Immature natural killer cell (primary cell): ENCODE measurements around the gene MX2. TPM values are rescaled to one million over a fixed set of nuclear protein-coding genes. Genes with fewer than 3 reads are reported as not detected.
A peak's percentile ranks its signal among the peaks of the same experiment; 100 is the strongest.
"Not testable (repeated sequence)": the region's sequence is repeated elsewhere in the genome, so short reads cannot be mapped to it uniquely, and the experiment has no call there.

Experiments
- DNase-seq, 3 donors: peaks; one replicate each; pipeline ENCODE4 v3.0.0; 2022; ENCODE audit warnings: mixed read lengths in 1 of 3
- H3K27ac Mint-ChIP-seq, 6 donors: one replicate each; pipeline ENCODE4 v1.8.0; 2020; ENCODE audit warnings: mixed read lengths in 6 of 6, mild to moderate bottlenecking in 5 of 6, inconsistent platforms in 4 of 6, moderate library complexity in 3 of 6
- H3K27me3 Mint-ChIP-seq, 3 donors: one replicate each; pipeline ENCODE4 v1.8.0; 2020 to 2021; ENCODE audit warnings: low read depth in 3 of 3, mild to moderate bottlenecking in 3 of 3, mixed read lengths in 3 of 3, moderate library complexity in 3 of 3, inconsistent platforms in 1 of 3
- H3K36me3 Mint-ChIP-seq, 3 donors: one replicate each; pipeline ENCODE4 v1.8.0; 2020; ENCODE audit warnings: mixed read lengths in 3 of 3, inconsistent platforms in 2 of 3, mild to moderate bottlenecking in 2 of 3
- H3K4me1 Mint-ChIP-seq, 2 donors: one replicate each; pipeline ENCODE4 v1.8.0; 2020; ENCODE audit warnings: inconsistent platforms in 2 of 2, mild to moderate bottlenecking in 2 of 2, mixed read lengths in 2 of 2, moderate library complexity in 1 of 2
- H3K4me3 Mint-ChIP-seq, 5 donors: one replicate each; pipeline ENCODE4 v1.8.0; 2020; ENCODE audit warnings: mild to moderate bottlenecking in 5 of 5, mixed read lengths in 5 of 5, inconsistent platforms in 3 of 5, moderate library complexity in 3 of 5
- H3K9me3 Mint-ChIP-seq, 6 donors: one replicate each; pipeline ENCODE4 v1.8.0; 2020; ENCODE audit warnings: mild to moderate bottlenecking in 6 of 6, mixed read lengths in 6 of 6, inconsistent platforms in 4 of 6, moderate library complexity in 3 of 6
- polyA plus RNA-seq, 3 donors: library from polyadenylated mRNA; unstranded; fragments of 300-500 nt; fragmentation: Illumina TruSeq; gene quantifications; one replicate each; pipeline ENCODE4 v1.2.3, GENCODE V29; 2021

Gene MX2
- polyA plus RNA-seq, result 10 to 100 TPM in 2 of 3 donors, 1 to 10 TPM in 1; 4.0 to 24.2 (median 11.1) TPM

DNA sequence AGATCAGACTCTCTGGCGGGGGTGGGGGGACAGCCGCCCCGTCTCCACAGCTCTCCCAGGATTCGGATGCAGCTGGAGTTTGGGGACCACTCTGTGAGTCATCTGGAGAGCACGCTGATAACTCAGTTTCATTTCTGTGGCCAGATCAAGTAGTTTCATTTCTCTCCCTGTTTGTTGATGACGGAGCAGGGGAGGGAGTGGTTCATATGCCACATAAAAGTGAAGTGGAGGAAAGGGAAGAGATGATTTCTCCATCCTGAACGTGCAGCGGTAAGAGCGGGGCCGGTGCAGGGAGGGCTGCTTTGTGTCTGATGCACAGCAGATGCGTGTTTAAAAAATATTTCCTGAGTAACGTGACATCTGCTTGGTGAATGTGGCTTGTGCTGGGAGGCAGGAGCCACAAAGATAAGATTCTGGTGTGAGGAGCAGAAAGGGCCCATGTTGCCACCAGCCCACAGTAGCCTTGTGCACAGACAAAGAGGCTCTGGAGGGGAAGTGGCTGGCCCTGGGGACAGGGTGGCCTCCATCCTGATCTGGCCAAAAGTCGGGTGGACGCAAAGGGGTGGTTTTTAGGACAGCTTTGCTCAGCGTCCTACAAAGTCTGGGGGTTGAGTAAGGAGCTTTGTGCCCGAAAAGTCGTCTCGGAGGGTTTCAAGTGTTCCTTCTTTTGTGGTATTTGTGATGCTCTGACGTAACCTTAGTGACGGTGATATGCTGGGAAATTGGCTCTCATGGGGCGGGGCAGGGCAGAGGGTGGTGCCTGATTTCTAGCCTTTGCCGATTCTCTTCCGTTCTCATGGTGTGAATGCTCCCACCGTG lies at the start of gene MX2:
MX2 (plus strand) TSS at position 242 of the 819 bp plus-strand sequence. CDS start 14,880 bp downstream, outside the sequence.
- Mint-ChIP-seq H3K4me1 (peaks cover 25 to 36% of the 10 kb centered on the region in 2 donors), H3K4me3 (peak within 1 kb of the TSS; percentile 86 to 95 (median 93)), H3K27me3 (peaks cover 7 to 16% (median 15%) of the 10 kb centered on the region in 3 donors), H3K36me3 (peaks cover 5 to 18% (median 16%) of the 10 kb centered on the region in 3 donors), H3K9me3 (peaks cover 0 to 2% (median 0%) of the 10 kb centered on the region in 6 donors), H3K27ac (peak within 1 kb of the TSS; percentile 94 to 99 (median 96))
- DNase-seq, result peak; percentile 72 to 79 (median 79)

DNA sequence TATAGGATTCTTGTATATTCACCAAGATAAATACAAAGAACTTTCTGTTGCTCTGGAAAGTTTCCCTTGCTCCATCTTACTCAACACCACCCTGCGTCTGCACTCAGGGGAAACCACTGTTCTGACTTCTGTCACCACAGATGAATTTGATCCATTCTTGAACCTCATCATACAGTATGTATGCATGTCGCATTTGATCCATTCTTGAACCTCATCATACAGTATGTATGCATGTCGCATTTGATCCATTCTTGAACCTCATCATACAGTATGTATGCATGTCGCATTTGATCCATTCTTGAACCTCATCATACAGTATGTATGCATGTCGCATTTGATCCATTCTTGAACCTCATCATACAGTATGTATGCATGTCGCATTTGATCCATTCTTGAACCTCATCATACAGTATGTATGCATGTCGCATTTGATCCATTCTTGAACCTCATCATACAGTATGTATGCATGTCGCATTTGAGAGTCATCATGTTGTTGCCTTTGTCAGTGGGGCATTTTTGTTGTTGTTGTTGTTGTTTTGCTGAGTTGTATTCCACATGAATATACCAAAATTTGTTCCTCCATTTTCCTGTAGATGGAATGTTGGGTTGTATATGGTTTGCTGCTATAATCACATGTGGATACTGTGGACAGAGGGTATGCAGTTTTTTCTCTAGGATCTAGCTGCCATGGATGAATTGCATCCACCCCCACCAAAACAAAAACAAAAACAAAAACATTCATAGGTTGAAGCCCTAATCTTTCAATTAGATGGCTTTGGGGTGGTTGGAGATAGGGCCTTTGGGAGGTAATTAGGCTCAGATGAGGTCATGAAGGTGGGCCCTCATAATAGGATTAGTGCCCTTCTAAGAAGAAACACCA lies 48.3 kb upstream of the MX2 start:
- H3K27ac Mint-ChIP-seq, H3K4me3 Mint-ChIP-seq, H3K4me1 Mint-ChIP-seq, H3K9me3 Mint-ChIP-seq, DNase-seq, H3K36me3 Mint-ChIP-seq: not testable (repeated sequence)
- peaks cover 6 to 17% (median 13%) of the 10 kb centered on the region in 3 donors for H3K27me3 Mint-ChIP-seq

DNA sequence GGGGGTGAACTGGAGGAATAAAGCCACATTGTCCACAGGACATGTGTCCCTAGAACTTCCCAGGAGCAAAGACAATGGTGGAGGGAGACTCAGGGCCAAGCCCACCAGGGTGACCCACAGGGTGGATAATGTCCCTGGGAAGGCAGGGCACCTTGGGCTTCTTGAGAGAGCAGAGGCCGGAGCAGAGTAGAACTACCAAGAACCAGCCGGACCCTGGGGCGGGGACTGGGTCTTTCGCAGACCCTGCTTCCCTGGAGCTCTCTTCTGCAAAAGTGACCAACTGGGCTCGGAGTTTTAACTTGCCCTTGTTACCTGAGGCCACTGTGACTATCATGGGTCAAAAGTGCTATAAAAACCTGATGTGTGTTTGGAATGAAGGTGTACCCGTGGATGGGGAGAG lies 46.1 kb upstream of the MX2 start:
- no peak for DNase-seq
- no peaks in the 10 kb centered on the region for H3K36me3 Mint-ChIP-seq
- H3K9me3 Mint-ChIP-seq, result peaks cover 0 to 6% (median 0%) of the 10 kb centered on the region in 6 donors
- H3K4me3 Mint-ChIP-seq, result no peak overlapping the region
- H3K4me1 Mint-ChIP-seq, result no peaks in the 10 kb centered on the region
- H3K27me3 Mint-ChIP-seq, result peaks cover 6 to 17% (median 16%) of the 10 kb centered on the region in 3 donors
- H3K27ac Mint-ChIP-seq, result no peak overlapping the region

GRCh38 chr21:41316200-41317062 lies 45.4 kb upstream of the MX2 start, which contains the start of gene FAM3B:
FAM3B (plus strand) TSS chr21:41316801; CDS start chr21:41316880, 79 bp downstream.
- no peak for DNase-seq
- Mint-ChIP-seq H3K4me3 (no peak within 1 kb of the TSS), H3K4me1 (no peaks in the 10 kb centered on the region), H3K9me3 (peaks cover 0 to 6% (median 0%) of the 10 kb centered on the region in 6 donors), H3K27me3 (peaks cover 6 to 17% (median 16%) of the 10 kb centered on the region in 3 donors), H3K27ac (no peak within 1 kb of the TSS), H3K36me3 (no peaks in the 10 kb centered on the region)

DNA sequence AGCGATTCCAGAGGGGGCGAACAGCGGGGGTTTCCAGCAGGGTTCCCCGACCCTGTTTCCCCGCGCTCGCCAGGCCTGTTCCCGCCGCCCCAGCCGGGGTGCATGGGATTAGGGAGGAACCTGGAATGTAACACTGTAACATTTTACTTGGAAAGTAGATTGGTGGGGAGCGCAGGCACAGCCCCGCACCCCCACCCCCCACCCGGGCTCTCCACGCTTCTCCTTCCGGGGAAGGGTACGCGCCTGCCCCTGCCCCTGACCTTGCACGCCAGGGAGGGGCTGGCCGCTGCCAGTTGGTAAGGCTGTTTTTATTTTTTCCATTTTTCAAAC lies 44.8 kb upstream of the MX2 start:
- Mint-ChIP-seq H3K27me3 (peaks cover 6 to 20% (median 18%) of the 10 kb centered on the region in 3 donors), H3K4me3 (no peak overlapping the region), H3K4me1 (no peaks in the 10 kb centered on the region), H3K27ac (no peak overlapping the region), H3K36me3 (no peaks in the 10 kb centered on the region), H3K9me3 (peaks cover 0 to 6% (median 0%) of the 10 kb centered on the region in 6 donors)
- no peak for DNase-seq

DNA sequence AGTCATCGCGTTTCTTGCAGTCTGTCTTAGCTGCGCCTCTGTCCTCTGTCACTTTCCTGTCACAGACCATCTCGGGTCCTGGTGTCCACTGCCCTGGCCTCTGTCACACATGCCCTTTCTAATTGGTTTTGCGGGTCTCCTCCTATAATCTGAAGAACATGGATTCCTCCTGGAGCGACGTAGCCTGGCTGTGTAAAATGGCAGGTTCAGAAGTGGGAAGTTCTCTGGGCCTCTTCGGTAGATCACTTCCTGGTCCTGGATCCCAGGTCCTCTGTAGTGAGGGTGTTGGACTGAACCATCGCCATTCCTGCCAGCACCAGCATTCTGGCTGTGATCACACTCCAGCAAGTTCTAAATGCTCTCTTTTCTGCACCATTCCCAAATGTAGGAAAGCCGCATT lies 44.4 kb upstream of the MX2 start:
- peaks cover 6 to 22% (median 18%) of the 10 kb centered on the region in 3 donors for H3K27me3 Mint-ChIP-seq
- peaks cover 0 to 6% (median 0%) of the 10 kb centered on the region in 6 donors for H3K9me3 Mint-ChIP-seq
- DNase-seq, result no peak
- H3K27ac Mint-ChIP-seq, result no peak overlapping the region
- no peak overlapping the region for H3K4me3 Mint-ChIP-seq
- H3K36me3 Mint-ChIP-seq, result no peaks in the 10 kb centered on the region
- no peaks in the 10 kb centered on the region for H3K4me1 Mint-ChIP-seq

GRCh38 chr21:41318218-41318617 lies 43.6 kb upstream of the MX2 start:
- Mint-ChIP-seq H3K36me3 (no peaks in the 10 kb centered on the region), H3K4me3 (no peak overlapping the region), H3K9me3 (peaks cover 0 to 6% (median 0%) of the 10 kb centered on the region in 6 donors), H3K27ac (no peak overlapping the region), H3K4me1 (no peaks in the 10 kb centered on the region), H3K27me3 (peaks cover 6 to 22% (median 18%) of the 10 kb centered on the region in 3 donors)
- DNase-seq, result no peak

DNA sequence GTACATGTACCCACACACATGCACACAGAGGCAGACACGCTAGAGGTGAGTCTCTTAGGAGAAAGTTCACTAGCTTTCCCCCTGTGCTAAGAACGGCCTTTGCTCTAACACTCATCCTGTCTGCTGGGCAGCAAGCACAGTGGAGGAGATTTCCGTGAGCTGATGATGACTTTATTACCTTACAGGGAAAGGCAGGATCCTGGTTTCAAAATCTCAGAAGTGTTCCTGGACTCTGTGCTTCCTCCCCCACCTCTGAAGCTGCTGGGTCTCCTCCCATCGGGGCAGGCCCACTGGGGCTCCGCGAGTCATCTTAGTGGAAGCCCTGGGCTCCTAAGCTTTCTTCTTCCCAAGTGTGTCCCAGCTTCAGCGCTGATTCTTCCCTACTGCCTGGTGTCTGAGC lies 42.6 kb upstream of the MX2 start:
- DNase-seq, result no peak
- H3K36me3 Mint-ChIP-seq, result no peaks in the 10 kb centered on the region
- no peak overlapping the region for H3K27ac Mint-ChIP-seq
- H3K4me1 Mint-ChIP-seq, result no peaks in the 10 kb centered on the region
- no peak overlapping the region for H3K4me3 Mint-ChIP-seq
- peaks cover 6 to 22% (median 15%) of the 10 kb centered on the region in 3 donors for H3K27me3 Mint-ChIP-seq
- H3K9me3 Mint-ChIP-seq, result peaks cover 0 to 6% (median 0%) of the 10 kb centered on the region in 6 donors

DNA sequence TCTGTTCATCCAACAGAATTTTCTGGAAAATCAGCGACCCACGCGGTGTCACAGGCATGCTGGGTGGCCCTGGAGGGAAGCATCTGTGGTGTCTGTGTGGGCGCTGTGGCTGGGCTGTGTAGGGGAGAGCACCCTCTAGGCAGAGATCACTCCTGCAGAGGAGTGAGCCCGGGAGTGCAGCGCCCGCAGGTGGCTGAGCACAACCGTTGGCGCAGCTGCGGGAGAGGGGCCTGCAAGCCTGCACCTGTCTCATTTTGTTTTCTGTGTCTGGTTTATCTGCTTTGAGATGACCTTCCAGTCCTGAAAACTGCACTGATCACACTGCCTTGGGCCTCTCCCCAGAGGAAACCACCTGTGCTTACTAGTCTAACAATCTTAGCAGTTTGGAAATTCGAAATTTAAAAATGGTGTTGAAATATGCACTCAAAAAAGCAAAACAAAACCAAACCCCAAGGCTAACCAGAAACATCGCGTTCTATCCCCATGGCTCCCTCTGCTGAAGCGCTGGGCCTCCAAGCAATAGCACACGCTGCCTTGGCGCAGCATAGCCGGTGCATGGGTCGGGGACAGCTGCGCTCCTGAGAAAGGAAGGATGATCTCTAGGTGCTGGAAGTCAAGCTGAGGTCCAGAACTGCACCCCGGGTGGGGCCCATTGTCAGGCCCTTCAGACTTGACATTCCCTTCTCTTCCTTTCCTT lies 40.5 kb upstream of the MX2 start:
- no peak for DNase-seq
- Mint-ChIP-seq H3K36me3 (no peaks in the 10 kb centered on the region), H3K9me3 (peaks cover 0 to 2% (median 0%) of the 10 kb centered on the region in 6 donors), H3K27ac (no peak overlapping the region), H3K4me3 (no peak overlapping the region), H3K4me1 (no peaks in the 10 kb centered on the region), H3K27me3 (peaks cover 4 to 10% (median 8%) of the 10 kb centered on the region in 3 donors)

GRCh38 chr21:41321908-41322495 lies 39.8 kb upstream of the MX2 start:
- Mint-ChIP-seq H3K36me3 (no peaks in the 10 kb centered on the region), H3K4me3 (no peak overlapping the region), H3K9me3 (peaks cover 0 to 2% (median 0%) of the 10 kb centered on the region in 6 donors), H3K27me3 (peaks cover 4 to 10% (median 8%) of the 10 kb centered on the region in 3 donors), H3K4me1 (no peaks in the 10 kb centered on the region), H3K27ac (no peak overlapping the region)
- no peak for DNase-seq

DNA sequence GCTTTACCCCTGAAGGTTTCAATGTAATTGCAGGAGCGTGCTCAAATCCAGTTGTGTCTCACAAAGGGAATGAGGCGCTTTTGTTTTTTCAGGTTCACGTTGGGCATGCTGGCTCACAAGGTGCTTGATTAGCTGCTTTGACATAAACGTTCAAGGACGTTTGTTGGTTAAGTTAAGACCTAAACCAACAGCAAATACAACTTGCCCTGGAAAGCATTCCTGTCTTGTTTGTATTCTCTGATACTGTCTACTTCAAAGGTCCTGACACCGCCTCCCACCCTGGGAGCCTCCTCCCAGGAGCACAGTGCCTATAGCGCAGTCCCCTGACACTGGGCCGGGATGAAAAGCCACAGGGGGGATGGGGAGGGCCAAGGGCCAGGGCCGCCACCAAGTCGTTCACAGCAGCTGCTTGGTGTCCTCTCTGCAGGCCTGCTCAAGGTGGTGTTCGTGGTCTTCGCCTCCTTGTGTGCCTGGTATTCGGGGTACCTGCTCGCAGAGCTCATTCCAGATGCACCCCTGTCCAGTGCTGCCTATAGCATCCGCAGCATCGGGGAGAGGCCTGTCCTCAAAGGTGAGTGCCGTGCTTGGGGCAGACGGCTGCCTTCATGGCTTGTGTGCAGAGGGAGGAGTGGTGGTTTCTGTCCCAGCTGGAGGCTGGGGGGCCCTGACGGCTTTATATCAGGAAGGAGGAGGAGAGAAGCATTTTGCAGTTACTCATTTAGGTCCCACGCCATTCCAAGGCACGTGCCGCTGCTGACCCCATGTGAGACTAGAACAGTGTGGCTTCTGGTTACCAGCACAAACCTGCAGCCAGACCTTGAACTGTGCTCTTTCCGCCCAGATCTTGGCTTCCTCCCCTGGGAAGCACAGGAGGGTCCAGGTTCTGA lies 39.1 kb upstream of the MX2 start:
- Mint-ChIP-seq H3K36me3 (no peaks in the 10 kb centered on the region), H3K27me3 (peaks cover 0 to 8% (median 8%) of the 10 kb centered on the region in 3 donors), H3K4me1 (no peaks in the 10 kb centered on the region), H3K4me3 (no peak overlapping the region), H3K27ac (no peak overlapping the region), H3K9me3 (no peaks in the 10 kb centered on the region)
- no peak for DNase-seq
